Skin epidermis (tissue), 12 donors: ENCODE data around the gene FOXO1.
A peak's percentile ranks its signal among the peaks of the same experiment; 100 is the strongest.

Source experiments
- H3K27ac ChIP-seq, 21 experiments: fragments of 200-600 bp; sonication (generic) in 11 of 21; one replicate each; pipeline ENCODE4 v1.5.0; 2020; ENCODE audit warnings: mild to moderate bottlenecking in 3 of 21, inconsistent platforms in 2 of 21, moderate library complexity in 2 of 21
- H3K4me3 ChIP-seq, 7 experiments: fragments of 200-600 bp; sonication (generic) in 2 of 7; one replicate each; pipeline ENCODE4 v1.5.0; 2020; ENCODE audit warnings: inconsistent platforms in 2 of 7, mild to moderate bottlenecking in 2 of 7, moderate library complexity in 1 of 7

FOXO1 gene

GRCh38 chr13:40667622-40667978 lies 1.2 kb upstream of the FOXO1 start:
- H3K27ac ChIP-seq, result peak overlapping the region in 20 of 21 experiments; percentile 85 to 98 (median 92)
- H3K4me3 ChIP-seq, result peak overlapping the region; percentile 51 to 95 (median 86)

- peak overlapping the region; percentile 85 to 98 (median 92) for H3K27ac ChIP-seq
Measured at GRCh38 chr13:40666933-40667621, 636 bp upstream of the FOXO1 start.

GRCh38 chr13:40665126-40666044 lies 1.1 kb downstream of the FOXO1 start:
- Histone ChIP-seq H3K4me3 (peak overlapping the region; percentile 51 to 95 (median 86)), H3K27ac (peak overlapping the region; percentile 78 to 99 (median 96))

More at GRCh38 chr13:40666933-40667621, 636 bp upstream of the FOXO1 start:
- H3K4me3 ChIP-seq, result peak overlapping the region; percentile 51 to 95 (median 86)

- peak overlapping the region; percentile 70 to 99 (median 96) for H3K27ac ChIP-seq
- H3K4me3 ChIP-seq, result peak overlapping the region; percentile 51 to 95 (median 86)
Measured at GRCh38 chr13:40664350-40665125, 1.9 kb downstream of the FOXO1 start.

DNA sequence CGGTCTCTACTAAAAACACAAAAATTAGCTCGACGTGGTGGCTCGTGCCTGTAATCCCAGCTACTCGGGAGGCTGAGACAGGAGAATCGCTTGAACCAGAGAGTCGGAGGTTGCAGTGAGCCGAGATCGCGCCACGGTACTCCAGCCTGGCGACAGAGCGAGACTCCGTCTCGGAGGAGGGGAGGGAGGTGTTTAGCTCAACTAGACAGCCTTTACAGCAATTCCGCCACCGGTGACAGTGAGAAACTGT lies 2.4 kb downstream of the FOXO1 start:
- Histone ChIP-seq H3K27ac (peak overlapping the region; percentile 70 to 99 (median 96)), H3K4me3 (peak overlapping the region; percentile 51 to 95 (median 86))

DNA sequence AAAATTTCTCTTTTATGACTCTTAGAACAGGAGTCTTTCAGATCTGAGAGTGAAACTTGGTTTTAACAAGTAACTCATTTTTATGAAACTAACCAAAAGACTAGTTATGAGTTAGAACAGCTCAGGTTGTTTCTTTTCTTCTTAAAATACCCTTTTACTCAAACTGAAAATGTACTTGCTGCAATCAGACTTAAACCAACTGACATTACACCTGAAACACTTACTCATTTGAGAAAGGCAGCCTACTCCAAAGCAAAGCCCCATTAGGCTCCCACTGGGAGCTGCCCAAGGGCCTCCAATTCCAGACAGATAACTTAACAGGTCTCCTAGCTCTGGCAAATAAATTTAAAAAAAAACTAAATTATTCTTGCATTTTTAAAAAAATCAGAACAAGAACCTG lies 3.6 kb downstream of the FOXO1 start:
- H3K27ac ChIP-seq, result peak overlapping the region in 8 of 21 experiments; percentile 5 to 98 (median 96)
- H3K4me3 ChIP-seq, result peak overlapping the region in 4 of 7 experiments; percentile 1 to 88 (median 82)

- Histone ChIP-seq H3K4me3 (peak overlapping the region in 1 of 7 experiments; percentile 1), H3K27ac (peak overlapping the region in 6 of 21 experiments; percentile 5 to 98 (median 31))
Measured at GRCh38 chr13:40661875-40662665, 4.4 kb downstream of the FOXO1 start.

DNA sequence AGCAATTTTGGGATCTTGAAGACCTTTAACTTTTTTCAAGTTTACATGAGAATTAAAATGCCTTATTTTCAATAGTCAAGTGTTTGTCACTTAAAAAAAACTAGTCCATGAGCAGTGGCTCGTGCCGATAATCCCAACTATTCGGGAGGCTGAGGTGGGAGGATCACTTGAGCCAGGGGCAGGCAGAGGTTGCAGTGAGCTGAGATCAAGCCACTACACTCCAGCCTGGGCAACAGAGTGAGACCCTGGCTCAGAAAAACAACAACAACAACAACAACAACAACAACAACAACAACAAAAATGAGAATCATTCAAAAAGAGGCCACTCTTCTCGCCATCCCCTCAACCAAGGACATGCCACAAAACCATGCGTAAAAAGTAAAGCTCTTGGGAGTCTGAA lies 5.7 kb downstream of the FOXO1 start:
- Histone ChIP-seq H3K4me3 (no peak overlapping the region), H3K27ac (no peak overlapping the region)

DNA sequence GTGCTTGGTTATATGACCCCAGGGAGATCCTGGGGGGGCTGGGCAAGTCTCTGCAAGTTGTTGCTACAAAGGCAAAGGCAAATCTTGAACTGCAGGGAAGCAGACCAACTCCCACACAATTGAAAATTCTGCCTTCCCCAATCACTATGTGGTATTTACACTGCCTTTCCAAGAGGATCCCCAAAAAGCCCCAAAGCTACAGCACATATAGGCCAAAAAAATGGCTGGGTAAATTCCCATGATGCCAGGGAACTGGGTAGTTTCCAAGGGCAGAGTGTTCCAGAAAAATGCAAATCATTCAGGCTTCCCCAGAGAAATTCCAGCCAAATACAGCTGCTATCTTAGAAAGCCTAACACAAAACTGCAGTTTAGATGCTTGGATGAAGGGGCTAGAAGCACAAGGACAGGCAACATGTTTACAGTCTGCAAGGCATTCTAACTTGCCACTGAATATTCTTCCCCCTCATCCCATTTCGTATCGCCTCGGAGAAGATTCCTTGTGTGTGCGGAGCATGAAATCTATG lies 6.2 kb downstream of the FOXO1 start:
- Histone ChIP-seq H3K4me3 (no peak overlapping the region), H3K27ac (peak overlapping the region in 1 of 21 experiments; percentile 57)

- no peak overlapping the region for H3K4me3 ChIP-seq
- no peak overlapping the region for H3K27ac ChIP-seq
Measured at GRCh38 chr13:40657951-40658350, 8.5 kb downstream of the FOXO1 start.

GRCh38 chr13:40657307-40657706 lies 9.1 kb downstream of the FOXO1 start:
- no peak overlapping the region for H3K27ac ChIP-seq
- H3K4me3 ChIP-seq, result no peak overlapping the region

DNA sequence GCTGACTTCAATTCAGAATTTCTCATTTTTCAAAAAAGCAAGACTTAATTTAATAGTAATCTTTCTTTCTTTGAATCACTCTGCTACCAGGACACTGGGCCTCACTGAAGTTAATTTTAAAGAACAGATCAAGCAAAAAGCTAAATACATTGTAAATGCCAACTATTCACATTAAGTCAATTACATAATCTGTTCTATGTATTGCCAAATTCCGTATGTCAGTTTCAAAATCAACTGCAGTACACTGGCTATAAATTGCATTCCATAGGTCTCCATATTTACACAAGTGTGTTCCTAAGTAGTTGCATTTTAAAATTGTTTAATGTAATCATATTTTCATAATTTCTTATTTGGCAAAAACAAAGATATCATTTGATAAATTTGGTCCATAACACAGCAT lies 10.1 kb downstream of the FOXO1 start:
- Histone ChIP-seq H3K4me3 (no peak overlapping the region), H3K27ac (no peak overlapping the region)

- Histone ChIP-seq H3K4me3 (no peak overlapping the region), H3K27ac (peak overlapping the region in 10 of 21 experiments; percentile 6 to 68 (median 36))
Measured at GRCh38 chr13:40653527-40654318, 12.7 kb downstream of the FOXO1 start.

DNA sequence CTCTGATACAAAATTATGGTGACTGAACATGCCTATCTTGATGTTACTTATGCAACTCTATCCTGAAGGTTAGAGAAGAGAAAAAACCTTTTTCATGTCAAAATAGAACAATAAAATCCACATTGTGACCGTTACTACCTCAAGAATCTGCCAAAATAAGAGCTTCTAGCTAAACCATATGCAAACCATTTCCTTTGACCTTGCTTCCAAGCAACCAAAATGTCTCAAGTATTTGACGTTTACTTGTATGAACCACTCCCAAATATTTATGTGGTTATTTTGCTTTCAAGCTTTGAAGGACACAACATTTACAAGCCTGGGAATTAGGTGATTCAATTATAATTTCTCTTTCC lies 13.9 kb downstream of the FOXO1 start:
- H3K27ac ChIP-seq, result peak overlapping the region in 6 of 21 experiments; percentile 6 to 68 (median 46)
- no peak overlapping the region for H3K4me3 ChIP-seq

DNA sequence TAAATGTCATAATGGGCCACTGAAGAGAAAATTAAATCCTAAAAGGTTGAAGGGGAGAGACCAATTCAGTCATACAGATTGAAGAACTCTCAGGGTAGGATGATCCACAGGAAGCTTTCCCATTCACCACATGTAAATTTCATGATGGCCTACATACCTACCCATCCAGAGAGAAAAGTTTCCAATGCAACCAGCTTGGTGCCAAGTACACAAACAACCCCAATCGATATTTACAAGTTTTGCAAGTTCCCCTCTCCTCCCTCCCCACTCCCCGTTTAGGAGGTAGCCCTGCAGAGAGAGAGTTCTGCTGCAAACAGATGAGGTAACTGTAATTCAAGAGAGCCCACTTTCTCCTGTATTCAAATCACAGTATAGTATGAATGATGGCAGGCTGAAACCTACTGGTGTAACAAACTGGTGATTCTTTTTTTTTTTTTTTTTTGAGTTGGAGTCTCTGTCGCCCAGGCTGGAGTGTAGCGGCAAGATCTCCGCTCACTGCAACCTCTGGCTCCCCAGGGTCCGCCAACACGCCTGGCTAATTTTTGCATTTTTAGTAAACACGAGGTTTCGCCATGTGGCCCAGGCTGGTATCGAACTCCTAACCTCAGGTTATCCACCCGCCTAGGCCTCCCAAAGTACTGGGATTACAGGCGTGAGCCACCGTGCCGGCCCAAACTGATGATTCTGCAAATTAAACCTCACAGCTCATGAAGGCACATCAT lies 14.4 kb downstream of the FOXO1 start:
- Histone ChIP-seq H3K27ac (peak overlapping the region in 2 of 21 experiments; percentile 20 to 68), H3K4me3 (no peak overlapping the region)

GRCh38 chr13:40648841-40649240 lies 17.6 kb downstream of the FOXO1 start:
- Histone ChIP-seq H3K27ac (peak overlapping the region in 3 of 21 experiments; percentile 23 to 54 (median 31)), H3K4me3 (no peak overlapping the region)

- Histone ChIP-seq H3K4me3 (no peak overlapping the region), H3K27ac (no peak overlapping the region)
Measured at GRCh38 chr13:40648040-40648439, 18.4 kb downstream of the FOXO1 start.
